ENCODE measurements around the gene PTPN22.

DNA sequence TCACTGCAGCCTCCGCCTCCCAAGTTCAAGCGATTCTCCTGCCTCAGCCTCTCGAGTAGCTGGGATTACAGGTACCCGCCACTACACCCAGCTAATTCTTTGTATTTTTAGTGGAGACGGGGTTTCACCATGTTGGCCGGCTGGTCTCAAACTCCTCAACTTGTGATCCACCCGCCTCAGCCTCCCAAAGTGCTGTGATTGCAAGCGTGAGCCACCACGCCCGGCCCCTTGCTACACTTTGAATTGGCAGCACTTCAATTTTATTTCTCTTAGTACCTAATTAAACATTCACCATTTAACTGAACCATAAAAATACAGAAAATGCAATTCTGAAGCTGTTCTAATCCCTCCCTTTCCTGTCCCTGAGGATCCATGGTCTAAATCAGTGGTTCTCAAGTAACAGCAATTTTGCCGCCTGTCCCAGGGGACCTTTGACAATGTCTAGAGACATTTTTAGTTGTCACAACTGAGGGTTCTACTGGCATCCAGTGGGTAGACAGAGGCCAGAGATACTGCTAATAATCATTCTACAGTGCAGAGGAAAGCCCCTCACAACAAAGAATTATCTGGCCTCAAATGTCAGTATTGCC lies 20.2 kb upstream of the PTPN22 start:
- no peak for TF ChIP-seq EP300 (IDR thresholded peaks at IDR 0.05)
- TF ChIP-seq POLR2A (IDR thresholded peaks at IDR 0.05) = no peak
- TF ChIP-seq CTCF (IDR thresholded peaks at IDR 0.05) = no peak
- TF ChIP-seq POLR2AphosphoS5 (IDR thresholded peaks at IDR 0.05) = no peak
